ENCODE data around the gene CRYBG2.
"Not testable (repeated sequence)": the region's sequence is repeated elsewhere in the genome, so short reads cannot be mapped to it uniquely, and the experiment has no call there.

- TF ChIP-seq, protein P1, sequence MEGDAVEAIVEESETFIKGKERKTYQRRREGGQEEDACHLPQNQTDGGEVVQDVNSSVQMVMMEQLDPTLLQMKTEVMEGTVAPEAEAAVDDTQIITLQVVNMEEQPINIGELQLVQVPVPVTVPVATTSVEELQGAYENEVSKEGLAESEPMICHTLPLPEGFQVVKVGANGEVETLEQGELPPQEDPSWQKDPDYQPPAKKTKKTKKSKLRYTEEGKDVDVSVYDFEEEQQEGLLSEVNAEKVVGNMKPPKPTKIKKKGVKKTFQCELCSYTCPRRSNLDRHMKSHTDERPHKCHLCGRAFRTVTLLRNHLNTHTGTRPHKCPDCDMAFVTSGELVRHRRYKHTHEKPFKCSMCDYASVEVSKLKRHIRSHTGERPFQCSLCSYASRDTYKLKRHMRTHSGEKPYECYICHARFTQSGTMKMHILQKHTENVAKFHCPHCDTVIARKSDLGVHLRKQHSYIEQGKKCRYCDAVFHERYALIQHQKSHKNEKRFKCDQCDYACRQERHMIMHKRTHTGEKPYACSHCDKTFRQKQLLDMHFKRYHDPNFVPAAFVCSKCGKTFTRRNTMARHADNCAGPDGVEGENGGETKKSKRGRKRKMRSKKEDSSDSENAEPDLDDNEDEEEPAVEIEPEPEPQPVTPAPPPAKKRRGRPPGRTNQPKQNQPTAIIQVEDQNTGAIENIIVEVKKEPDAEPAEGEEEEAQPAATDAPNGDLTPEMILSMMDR (IDR thresholded peaks at IDR 0.05 in 4 of 5, conservative IDR thresholded peaks at IDR 0.05 in 1 of 5): not testable (repeated sequence)
- TF ChIP-seq POLR2A (IDR thresholded peaks at IDR 0.05): not testable (repeated sequence)
Observed at GRCh38 chr1:26292735-26293134, 61.2 kb downstream of the CRYBG2 start.

All from gastrocnemius medialis (tissue), 4 donors.